ENCODE measurements around the gene SSH3.

Gene SSH3

DNA sequence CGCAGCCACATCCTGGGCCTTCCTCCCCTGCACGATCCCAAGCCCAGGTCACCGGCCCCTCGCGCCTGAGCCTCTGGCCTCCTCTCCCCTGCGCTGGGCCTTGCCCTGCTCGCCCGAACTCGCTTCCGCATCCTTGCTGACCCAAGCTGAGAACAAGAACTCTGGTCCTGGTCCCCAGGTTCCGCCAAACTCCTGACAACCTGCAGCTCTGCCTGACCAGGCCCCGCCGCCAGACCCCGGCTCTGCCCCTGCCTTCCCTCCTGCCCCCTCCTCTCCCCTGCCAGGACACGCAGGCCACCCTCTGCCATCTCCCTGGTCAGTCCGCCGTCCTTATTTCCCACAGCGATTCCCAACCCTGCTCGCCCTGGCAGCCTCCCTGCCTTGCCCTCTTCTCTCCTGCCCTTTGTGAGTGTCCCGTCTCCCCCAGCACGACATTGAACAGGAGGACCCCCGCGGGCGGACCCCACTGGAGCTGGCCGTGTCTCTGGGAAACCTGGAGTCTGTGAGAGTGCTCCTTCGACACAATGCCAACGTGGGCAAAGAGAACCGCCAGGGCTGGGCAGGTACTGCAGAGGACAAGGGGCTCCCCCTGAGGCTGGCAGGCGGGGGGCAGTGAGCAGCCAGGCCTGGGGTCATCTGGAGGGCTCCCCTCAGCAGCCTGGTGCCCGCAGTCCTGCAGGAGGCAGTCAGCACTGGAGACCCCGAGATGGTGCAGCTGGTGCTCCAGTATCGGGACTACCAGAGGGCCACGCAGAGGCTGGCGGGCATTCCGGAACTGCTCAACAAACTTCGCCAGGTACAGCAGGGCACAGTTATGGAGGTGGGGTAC is 13.5 kb upstream of the SSH3 start:
- TF ChIP-seq PPARA (CRISPR knock-in tag; IDR thresholded peaks at IDR 0.05; ENCODE audit: borderline replicate concordance), result no peak
- TF ChIP-seq ZFP30 (CRISPR knock-in tag; IDR thresholded peaks at IDR 0.05), result no peak
- TF ChIP-seq ZNF70 (CRISPR knock-in tag; IDR thresholded peaks at IDR 0.05), result no peak
- peak; percentile 13; the same call in 2 of the 3 replicates for ATAC-seq

DNA sequence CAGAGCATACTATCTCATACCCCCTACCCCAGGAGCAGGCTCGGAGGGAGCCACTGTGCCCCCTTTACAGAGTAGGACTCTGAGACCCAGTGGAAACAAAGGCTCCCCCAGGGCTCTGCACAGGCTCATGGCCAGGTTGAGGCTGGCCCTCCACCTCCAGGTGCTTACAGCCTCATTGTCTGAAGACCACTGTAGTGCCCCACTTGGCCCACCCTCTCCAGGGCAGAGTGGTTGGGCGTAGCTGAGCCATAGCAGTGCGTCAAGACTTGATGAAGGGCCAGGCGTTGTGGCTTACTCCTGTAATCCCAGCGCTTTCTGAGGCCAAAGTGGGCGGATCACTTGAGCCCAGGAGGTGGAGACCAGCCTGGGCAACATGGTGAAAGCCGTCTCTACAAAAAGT is 12.5 kb upstream of the SSH3 start:
- TF ChIP-seq ESRRG (CRISPR knock-in tag; IDR thresholded peaks at IDR 0.05) (no peak), OSR1 (CRISPR knock-in tag; IDR thresholded peaks at IDR 0.05) (no peak), CSDC2 (CRISPR knock-in tag; IDR thresholded peaks at IDR 0.05) (no peak), ZNF565 (CRISPR knock-in tag; conservative IDR thresholded peaks at IDR 0.05; ENCODE audit: low read depth) (no peak), ISL1 (CRISPR knock-in tag; IDR thresholded peaks at IDR 0.05) (no peak), ZFP3 (CRISPR knock-in tag; IDR thresholded peaks at IDR 0.05) (no peak), ZNF8 (CRISPR knock-in tag; IDR thresholded peaks at IDR 0.05) (no peak)
- ATAC-seq, result no peak

DNA sequence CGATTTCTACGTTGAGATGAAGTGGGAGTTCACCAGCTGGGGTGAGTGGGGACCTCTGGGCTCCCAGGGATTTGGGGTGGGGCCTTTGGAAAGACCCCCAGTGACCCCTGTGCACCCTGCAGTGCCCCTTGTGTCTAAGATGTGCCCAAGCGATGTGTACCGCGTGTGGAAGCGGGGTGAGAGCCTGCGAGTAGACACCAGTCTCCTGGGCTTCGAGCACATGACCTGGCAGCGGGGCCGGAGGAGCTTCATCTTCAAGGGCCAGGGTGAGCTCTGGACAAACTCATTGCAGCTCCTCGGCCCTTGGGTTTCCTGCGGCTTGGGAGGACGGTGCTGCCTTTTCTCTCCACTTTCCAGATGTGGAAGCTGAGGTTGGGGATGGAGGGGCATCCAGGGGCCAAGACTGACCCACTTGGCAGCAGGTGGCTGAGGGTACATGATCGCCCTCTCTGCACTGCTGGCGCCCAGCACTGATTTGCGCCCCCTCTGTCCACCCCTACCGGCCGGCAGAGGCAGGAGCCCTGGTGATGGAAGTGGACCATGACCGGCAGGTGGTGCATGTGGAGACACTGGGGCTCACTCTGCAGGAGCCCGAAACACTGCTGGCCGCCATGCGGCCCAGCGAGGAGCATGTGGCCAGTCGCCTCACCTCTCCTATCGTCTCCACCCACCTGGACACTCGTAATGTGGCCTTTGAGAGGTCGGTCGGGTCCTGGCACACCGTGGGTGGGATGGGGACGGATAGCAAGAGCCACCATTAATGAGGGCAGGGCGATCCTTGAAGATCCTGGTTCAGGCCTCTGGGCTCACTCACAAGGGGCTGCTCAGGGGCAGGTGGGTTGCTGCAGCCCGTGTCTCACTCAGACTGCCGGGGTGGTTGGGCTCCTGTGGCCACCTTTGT is 11.6 kb upstream of the SSH3 start:
- ATAC-seq, result no peak
- TF ChIP-seq ZC3H10 (CRISPR knock-in tag; IDR thresholded peaks at IDR 0.05) (no peak), TCF4 (CRISPR knock-in tag; IDR thresholded peaks at IDR 0.05; ENCODE audit: borderline replicate concordance) (no peak), ZNF8 (CRISPR knock-in tag; IDR thresholded peaks at IDR 0.05) (no peak), TOX (CRISPR knock-in tag; IDR thresholded peaks at IDR 0.05; ENCODE audit: borderline replicate concordance) (no peak), SNAI2 (CRISPR knock-in tag; IDR thresholded peaks at IDR 0.05) (no peak), CSDC2 (CRISPR knock-in tag; IDR thresholded peaks at IDR 0.05) (no peak), OSR1 (CRISPR knock-in tag; IDR thresholded peaks at IDR 0.05) (no peak), RARB (CRISPR knock-in tag; IDR thresholded peaks at IDR 0.05) (no peak), ZFP30 (CRISPR knock-in tag; IDR thresholded peaks at IDR 0.05) (no peak), ZFP3 (CRISPR knock-in tag; IDR thresholded peaks at IDR 0.05) (no peak), ESRRG (CRISPR knock-in tag; IDR thresholded peaks at IDR 0.05) (no peak), ISL1 (CRISPR knock-in tag; IDR thresholded peaks at IDR 0.05) (no peak), PPARA (CRISPR knock-in tag; IDR thresholded peaks at IDR 0.05; ENCODE audit: borderline replicate concordance) (no peak), ARNTL (CRISPR knock-in tag; IDR thresholded peaks at IDR 0.05; ENCODE audit: borderline replicate concordance, low read depth) (no peak), GLIS3 (CRISPR knock-in tag; IDR thresholded peaks at IDR 0.05) (no peak)
- TF ChIP-seq, protein P1, sequence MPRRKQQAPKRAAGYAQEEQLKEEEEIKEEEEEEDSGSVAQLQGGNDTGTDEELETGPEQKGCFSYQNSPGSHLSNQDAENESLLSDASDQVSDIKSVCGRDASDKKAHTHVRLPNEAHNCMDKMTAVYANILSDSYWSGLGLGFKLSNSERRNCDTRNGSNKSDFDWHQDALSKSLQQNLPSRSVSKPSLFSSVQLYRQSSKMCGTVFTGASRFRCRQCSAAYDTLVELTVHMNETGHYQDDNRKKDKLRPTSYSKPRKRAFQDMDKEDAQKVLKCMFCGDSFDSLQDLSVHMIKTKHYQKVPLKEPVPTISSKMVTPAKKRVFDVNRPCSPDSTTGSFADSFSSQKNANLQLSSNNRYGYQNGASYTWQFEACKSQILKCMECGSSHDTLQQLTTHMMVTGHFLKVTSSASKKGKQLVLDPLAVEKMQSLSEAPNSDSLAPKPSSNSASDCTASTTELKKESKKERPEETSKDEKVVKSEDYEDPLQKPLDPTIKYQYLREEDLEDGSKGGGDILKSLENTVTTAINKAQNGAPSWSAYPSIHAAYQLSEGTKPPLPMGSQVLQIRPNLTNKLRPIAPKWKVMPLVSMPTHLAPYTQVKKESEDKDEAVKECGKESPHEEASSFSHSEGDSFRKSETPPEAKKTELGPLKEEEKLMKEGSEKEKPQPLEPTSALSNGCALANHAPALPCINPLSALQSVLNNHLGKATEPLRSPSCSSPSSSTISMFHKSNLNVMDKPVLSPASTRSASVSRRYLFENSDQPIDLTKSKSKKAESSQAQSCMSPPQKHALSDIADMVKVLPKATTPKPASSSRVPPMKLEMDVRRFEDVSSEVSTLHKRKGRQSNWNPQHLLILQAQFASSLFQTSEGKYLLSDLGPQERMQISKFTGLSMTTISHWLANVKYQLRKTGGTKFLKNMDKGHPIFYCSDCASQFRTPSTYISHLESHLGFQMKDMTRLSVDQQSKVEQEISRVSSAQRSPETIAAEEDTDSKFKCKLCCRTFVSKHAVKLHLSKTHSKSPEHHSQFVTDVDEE (CRISPR knock-in tag; IDR thresholded peaks at IDR 0.05), result no peak
- TF ChIP-seq, protein P2, sequence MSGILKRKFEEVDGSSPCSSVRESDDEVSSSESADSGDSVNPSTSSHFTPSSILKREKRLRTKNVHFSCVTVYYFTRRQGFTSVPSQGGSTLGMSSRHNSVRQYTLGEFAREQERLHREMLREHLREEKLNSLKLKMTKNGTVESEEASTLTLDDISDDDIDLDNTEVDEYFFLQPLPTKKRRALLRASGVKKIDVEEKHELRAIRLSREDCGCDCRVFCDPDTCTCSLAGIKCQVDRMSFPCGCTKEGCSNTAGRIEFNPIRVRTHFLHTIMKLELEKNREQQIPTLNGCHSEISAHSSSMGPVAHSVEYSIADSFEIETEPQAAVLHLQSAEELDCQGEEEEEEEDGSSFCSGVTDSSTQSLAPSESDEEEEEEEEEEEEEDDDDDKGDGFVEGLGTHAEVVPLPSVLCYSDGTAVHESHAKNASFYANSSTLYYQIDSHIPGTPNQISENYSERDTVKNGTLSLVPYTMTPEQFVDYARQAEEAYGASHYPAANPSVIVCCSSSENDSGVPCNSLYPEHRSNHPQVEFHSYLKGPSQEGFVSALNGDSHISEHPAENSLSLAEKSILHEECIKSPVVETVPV (CRISPR knock-in tag; IDR thresholded peaks at IDR 0.05), result no peak
- TF ChIP-seq, protein P3, sequence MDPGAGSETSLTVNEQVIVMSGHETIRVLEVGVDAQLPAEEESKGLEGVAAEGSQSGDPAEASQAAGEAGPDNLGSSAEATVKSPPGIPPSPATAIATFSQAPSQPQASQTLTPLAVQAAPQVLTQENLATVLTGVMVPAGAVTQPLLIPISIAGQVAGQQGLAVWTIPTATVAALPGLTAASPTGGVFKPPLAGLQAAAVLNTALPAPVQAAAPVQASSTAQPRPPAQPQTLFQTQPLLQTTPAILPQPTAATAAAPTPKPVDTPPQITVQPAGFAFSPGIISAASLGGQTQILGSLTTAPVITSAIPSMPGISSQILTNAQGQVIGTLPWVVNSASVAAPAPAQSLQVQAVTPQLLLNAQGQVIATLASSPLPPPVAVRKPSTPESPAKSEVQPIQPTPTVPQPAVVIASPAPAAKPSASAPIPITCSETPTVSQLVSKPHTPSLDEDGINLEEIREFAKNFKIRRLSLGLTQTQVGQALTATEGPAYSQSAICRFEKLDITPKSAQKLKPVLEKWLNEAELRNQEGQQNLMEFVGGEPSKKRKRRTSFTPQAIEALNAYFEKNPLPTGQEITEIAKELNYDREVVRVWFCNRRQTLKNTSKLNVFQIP (CRISPR knock-in tag; IDR thresholded peaks at IDR 0.05; ENCODE audit: borderline replicate concordance, low read depth), result no peak
- TF ChIP-seq, protein P4, sequence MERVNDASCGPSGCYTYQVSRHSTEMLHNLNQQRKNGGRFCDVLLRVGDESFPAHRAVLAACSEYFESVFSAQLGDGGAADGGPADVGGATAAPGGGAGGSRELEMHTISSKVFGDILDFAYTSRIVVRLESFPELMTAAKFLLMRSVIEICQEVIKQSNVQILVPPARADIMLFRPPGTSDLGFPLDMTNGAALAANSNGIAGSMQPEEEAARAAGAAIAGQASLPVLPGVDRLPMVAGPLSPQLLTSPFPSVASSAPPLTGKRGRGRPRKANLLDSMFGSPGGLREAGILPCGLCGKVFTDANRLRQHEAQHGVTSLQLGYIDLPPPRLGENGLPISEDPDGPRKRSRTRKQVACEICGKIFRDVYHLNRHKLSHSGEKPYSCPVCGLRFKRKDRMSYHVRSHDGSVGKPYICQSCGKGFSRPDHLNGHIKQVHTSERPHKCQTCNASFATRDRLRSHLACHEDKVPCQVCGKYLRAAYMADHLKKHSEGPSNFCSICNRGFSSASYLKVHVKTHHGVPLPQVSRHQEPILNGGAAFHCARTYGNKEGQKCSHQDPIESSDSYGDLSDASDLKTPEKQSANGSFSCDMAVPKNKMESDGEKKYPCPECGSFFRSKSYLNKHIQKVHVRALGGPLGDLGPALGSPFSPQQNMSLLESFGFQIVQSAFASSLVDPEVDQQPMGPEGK (CRISPR knock-in tag; IDR thresholded peaks at IDR 0.05; ENCODE audit: borderline replicate concordance), result no peak
- TF ChIP-seq, protein P5, sequence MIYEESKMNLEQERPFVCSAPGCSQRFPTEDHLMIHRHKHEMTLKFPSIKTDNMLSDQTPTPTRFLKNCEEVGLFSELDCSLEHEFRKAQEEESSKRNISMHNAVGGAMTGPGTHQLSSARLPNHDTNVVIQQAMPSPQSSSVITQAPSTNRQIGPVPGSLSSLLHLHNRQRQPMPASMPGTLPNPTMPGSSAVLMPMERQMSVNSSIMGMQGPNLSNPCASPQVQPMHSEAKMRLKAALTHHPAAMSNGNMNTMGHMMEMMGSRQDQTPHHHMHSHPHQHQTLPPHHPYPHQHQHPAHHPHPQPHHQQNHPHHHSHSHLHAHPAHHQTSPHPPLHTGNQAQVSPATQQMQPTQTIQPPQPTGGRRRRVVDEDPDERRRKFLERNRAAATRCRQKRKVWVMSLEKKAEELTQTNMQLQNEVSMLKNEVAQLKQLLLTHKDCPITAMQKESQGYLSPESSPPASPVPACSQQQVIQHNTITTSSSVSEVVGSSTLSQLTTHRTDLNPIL (CRISPR knock-in tag; IDR thresholded peaks at IDR 0.05; ENCODE audit: low read depth), result no peak
